A673 (cell line): ENCODE results near the gene NAPA.

ENCODE experiments used
- EZH2 ChIP-seq: fragments of 200-600 bp; sonication (generic); IDR thresholded peaks from 2 replicates; pipeline ENCODE4 v1.6.1; 2017; ENCODE audit warnings: borderline replicate concordance, low read depth, mild to moderate bottlenecking, mixed read lengths, antibody characterized with exemption, low read length; ENCODE audit not compliant: poor library complexity, severe bottlenecking
- TF ChIP-seq, protein P1 (sequence below): fragments of 300-800, 200-600 bp; sonication (generic); conservative IDR thresholded peaks from 2 replicates; pipeline ENCODE4 v1.5.1; 2017; ENCODE audit warnings: low read depth, mild to moderate bottlenecking, antibody characterized with exemption, low read length, moderate library complexity, mixed read lengths

DNA sequence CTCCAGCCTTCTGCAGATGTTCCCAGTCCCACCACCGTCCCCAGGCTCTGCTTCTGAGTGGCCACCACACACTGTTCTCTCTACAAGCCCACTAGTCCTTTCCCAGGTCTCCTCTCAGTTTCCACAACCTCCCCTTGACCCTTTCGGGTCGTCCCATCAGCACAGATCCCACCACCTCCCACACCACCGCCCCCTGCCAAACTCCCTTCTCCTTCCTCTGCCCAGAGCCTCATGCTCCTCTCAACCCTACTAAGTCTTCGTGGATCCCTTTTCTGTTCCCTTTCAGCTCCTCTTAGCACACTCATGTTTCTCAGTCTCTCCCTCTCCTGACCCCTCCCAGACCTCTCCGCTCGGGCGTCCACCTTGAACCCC, 1.9 kb downstream of the NAPA start:
- TF ChIP-seq, protein P1, sequence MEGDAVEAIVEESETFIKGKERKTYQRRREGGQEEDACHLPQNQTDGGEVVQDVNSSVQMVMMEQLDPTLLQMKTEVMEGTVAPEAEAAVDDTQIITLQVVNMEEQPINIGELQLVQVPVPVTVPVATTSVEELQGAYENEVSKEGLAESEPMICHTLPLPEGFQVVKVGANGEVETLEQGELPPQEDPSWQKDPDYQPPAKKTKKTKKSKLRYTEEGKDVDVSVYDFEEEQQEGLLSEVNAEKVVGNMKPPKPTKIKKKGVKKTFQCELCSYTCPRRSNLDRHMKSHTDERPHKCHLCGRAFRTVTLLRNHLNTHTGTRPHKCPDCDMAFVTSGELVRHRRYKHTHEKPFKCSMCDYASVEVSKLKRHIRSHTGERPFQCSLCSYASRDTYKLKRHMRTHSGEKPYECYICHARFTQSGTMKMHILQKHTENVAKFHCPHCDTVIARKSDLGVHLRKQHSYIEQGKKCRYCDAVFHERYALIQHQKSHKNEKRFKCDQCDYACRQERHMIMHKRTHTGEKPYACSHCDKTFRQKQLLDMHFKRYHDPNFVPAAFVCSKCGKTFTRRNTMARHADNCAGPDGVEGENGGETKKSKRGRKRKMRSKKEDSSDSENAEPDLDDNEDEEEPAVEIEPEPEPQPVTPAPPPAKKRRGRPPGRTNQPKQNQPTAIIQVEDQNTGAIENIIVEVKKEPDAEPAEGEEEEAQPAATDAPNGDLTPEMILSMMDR = no peak
- no peak for TF ChIP-seq EZH2
